H9 (cell line): ENCODE measurements around the gene CFDP1. TPM values are rescaled to one million over a fixed set of nuclear protein-coding genes. Genes with fewer than 3 reads are reported as not detected.

Experiments
- DNase-seq: peaks from one replicate; pipeline ENCODE4 v3.0.0-alpha.2; 2017
- H2AFZ ChIP-seq: one replicate; pipeline ENCODE4 v1.6.1; 2013; ENCODE audit warnings: mild to moderate bottlenecking, low read length, control low read depth, moderate library complexity
- H2AK5ac ChIP-seq: 2 replicates; pipeline ENCODE4 v1.6.1; 2013; ENCODE audit warnings: low read length, control low read depth, mixed read lengths; ENCODE audit not compliant: insufficient read length
- H2BK120ac ChIP-seq: one replicate; pipeline ENCODE4 v1.6.1; 2013; ENCODE audit warnings: low read depth, mild to moderate bottlenecking, low read length, control low read depth, inconsistent platforms; ENCODE audit not compliant: poor library complexity, severe bottlenecking
- H2BK12ac ChIP-seq: 2 replicates; pipeline ENCODE4 v1.6.1; 2013; ENCODE audit warnings: low read length, control low read depth, mixed read lengths, low read depth; ENCODE audit not compliant: insufficient read length
- H2BK15ac ChIP-seq: 2 replicates; pipeline ENCODE4 v1.6.1; 2013; ENCODE audit warnings: low read depth, low read length, control low read depth
- H2BK20ac ChIP-seq: one replicate; pipeline ENCODE4 v1.6.1; 2013; ENCODE audit warnings: low read depth, mild to moderate bottlenecking, low read length, control low read depth, inconsistent platforms; ENCODE audit not compliant: poor library complexity, severe bottlenecking
- H2BK5ac ChIP-seq: 2 replicates; pipeline ENCODE4 v1.6.1; 2013; ENCODE audit warnings: low read length, control low read depth, mixed read lengths; ENCODE audit not compliant: insufficient read length
- H3K14ac ChIP-seq: 2 replicates; pipeline ENCODE4 v1.6.1; 2013; ENCODE audit warnings: low read length, control low read depth; ENCODE audit not compliant: insufficient read depth
- H3K18ac ChIP-seq: 2 replicates; pipeline ENCODE4 v1.6.1; 2013; ENCODE audit warnings: low read depth, mild to moderate bottlenecking, mixed read lengths, low read length, control low read depth; ENCODE audit not compliant: insufficient read length
- H3K23ac ChIP-seq: 2 replicates; pipeline ENCODE4 v1.6.1; 2013; ENCODE audit warnings: low read length, control low read depth, mixed read lengths, low read depth; ENCODE audit not compliant: insufficient read length
- H3K23me2 ChIP-seq: 2 replicates; pipeline ENCODE4 v1.6.1; 2013; ENCODE audit warnings: low read depth, mild to moderate bottlenecking, mixed read lengths, low read length, control low read depth; ENCODE audit not compliant: insufficient read length, poor library complexity, severe bottlenecking
- H3K27ac ChIP-seq: 2 replicates; pipeline ENCODE4 v1.5.1; 2013; ENCODE audit warnings: low read length, control low read depth, mixed read lengths, low read depth; ENCODE audit not compliant: insufficient read length
- H3K27me3 ChIP-seq: 2 replicates; pipeline ENCODE4 v1.6.1; 2013; ENCODE audit warnings: low read length, control low read depth, inconsistent platforms; ENCODE audit not compliant: insufficient read depth
- H3K4ac ChIP-seq: 2 replicates; pipeline ENCODE4 v1.6.1; 2013; ENCODE audit warnings: low read depth, mild to moderate bottlenecking, control low read depth, inconsistent platforms, low read length, moderate library complexity
- H3K4me1 ChIP-seq: 2 replicates; pipeline ENCODE4 v1.6.1; 2013; ENCODE audit warnings: low read length, control low read depth, inconsistent platforms; ENCODE audit not compliant: insufficient read depth
- H3K4me2 ChIP-seq: 2 replicates; pipeline ENCODE4 v1.6.1; 2013; ENCODE audit warnings: low read length, control low read depth, mixed read lengths; ENCODE audit not compliant: insufficient read length, insufficient read depth
- H3K56ac ChIP-seq: 2 replicates; pipeline ENCODE4 v1.6.1; 2013; ENCODE audit warnings: low read depth, mild to moderate bottlenecking, mixed read lengths, low read length, control low read depth; ENCODE audit not compliant: insufficient read length
- H3K79me1 ChIP-seq: 2 replicates; pipeline ENCODE4 v1.6.1; 2013; ENCODE audit warnings: low read depth, mild to moderate bottlenecking, moderate library complexity, low read length, control low read depth, inconsistent platforms; ENCODE audit not compliant: insufficient read depth, poor library complexity, severe bottlenecking
- H3K79me2 ChIP-seq: 2 replicates; pipeline ENCODE4 v1.6.1; 2013; ENCODE audit warnings: low read length, control low read depth, inconsistent platforms; ENCODE audit not compliant: insufficient read depth
- H3K9ac ChIP-seq: 2 replicates; pipeline ENCODE4 v1.6.1; 2013; ENCODE audit warnings: low read length, control low read depth, mixed read lengths; ENCODE audit not compliant: insufficient read length; ENCODE audit errors: extremely low read depth
- H3K9me3 ChIP-seq: one replicate; pipeline ENCODE4 v1.6.1; 2013; ENCODE audit warnings: low read depth, low read length, inconsistent platforms; ENCODE audit not compliant: control insufficient read depth
- H3T11ph ChIP-seq: one replicate; pipeline ENCODE4 v1.6.1; 2013; ENCODE audit warnings: mild to moderate bottlenecking, low read length, control low read depth, inconsistent platforms
- H4K20me1 ChIP-seq: one replicate; pipeline ENCODE4 v1.6.1; 2013; ENCODE audit not compliant: control insufficient read depth, insufficient read length, insufficient read depth
- H4K5ac ChIP-seq: 2 replicates; pipeline ENCODE4 v1.6.1; 2013; ENCODE audit warnings: low read depth, mild to moderate bottlenecking, mixed read lengths, low read length, control low read depth; ENCODE audit not compliant: insufficient read length
- H4K8ac ChIP-seq: replicated peaks from 2 replicates; pipeline ENCODE4 v1.6.1; 2013; ENCODE audit warnings: low read length, control low read depth, mixed read lengths, low read depth; ENCODE audit not compliant: insufficient read length
- H4K91ac ChIP-seq: 2 replicates; pipeline ENCODE4 v1.6.1; 2013; ENCODE audit warnings: low read depth, mild to moderate bottlenecking, moderate library complexity, mixed read lengths, low read length, control low read depth; ENCODE audit not compliant: insufficient read length
- H3K27ac Mint-ChIP-seq, 3 experiments: 2 replicates in 2 of 3; 3 replicates in 1 of 3; pipeline ENCODE4 v1.8.0; 2020 to 2021; ENCODE audit warnings: mixed read lengths in 3 of 3, mild to moderate bottlenecking in 1 of 3, moderate library complexity in 1 of 3
- H3K27me3 Mint-ChIP-seq: 2 replicates; pipeline ENCODE4 v1.8.0; 2021; ENCODE audit warnings: low read depth, mild to moderate bottlenecking, moderate library complexity, mixed read lengths
- H3K36me3 Mint-ChIP-seq, 3 experiments: 2 replicates in 2 of 3; 3 replicates in 1 of 3; pipeline ENCODE4 v1.8.0; 2020 to 2021; ENCODE audit warnings: low read depth in 3 of 3, mixed read lengths in 3 of 3; ENCODE audit not compliant: insufficient read depth in 1 of 3
- H3K4me1 Mint-ChIP-seq, 2 experiments: 2 replicates each; pipeline ENCODE4 v1.8.0; 2020; ENCODE audit warnings: mixed read lengths in 2 of 2
- H3K4me3 Mint-ChIP-seq, 2 experiments: 2 replicates in 1 of 2; 3 replicates in 1 of 2; pipeline ENCODE4 v1.8.0; 2020 to 2021; ENCODE audit warnings: mild to moderate bottlenecking in 2 of 2, mixed read lengths in 2 of 2, moderate library complexity in 1 of 2
- H3K9me3 Mint-ChIP-seq, 2 experiments: 2 replicates in 1 of 2; 3 replicates in 1 of 2; pipeline ENCODE4 v1.8.0; 2020; ENCODE audit warnings: mild to moderate bottlenecking in 2 of 2, mixed read lengths in 2 of 2, moderate library complexity in 1 of 2
- CTCF ChIP-seq: fragments of 200-600 bp; sonication (generic); conservative IDR thresholded peaks from 3 replicates; pipeline ENCODE4 v1.8.0; 2021; ENCODE audit warnings: antibody characterized with exemption, mild to moderate bottlenecking
- WGBS: extraction: QIAGEN DNeasy Blood & Tissue Kit; methylation state at CpG from one replicate; pipeline ENCODE4 v1.1.7; 2013; ENCODE audit warnings: missing lambda C conversion rate, low lambda C conversion rate, mixed read lengths; ENCODE audit not compliant: insufficient read length; ENCODE audit errors: extremely low coverage; 5-methylcytosine and 5-hydroxymethylcytosine counted together
- total RNA-seq: library from RNA; stranded (reverse); gene quantifications from 2 replicates; pipeline ENCODE4 v1.2.1, GENCODE V29; 2021

Gene CFDP1
- total RNA-seq, 1 experiment from 2014 or later: 89.2 TPM

DNA sequence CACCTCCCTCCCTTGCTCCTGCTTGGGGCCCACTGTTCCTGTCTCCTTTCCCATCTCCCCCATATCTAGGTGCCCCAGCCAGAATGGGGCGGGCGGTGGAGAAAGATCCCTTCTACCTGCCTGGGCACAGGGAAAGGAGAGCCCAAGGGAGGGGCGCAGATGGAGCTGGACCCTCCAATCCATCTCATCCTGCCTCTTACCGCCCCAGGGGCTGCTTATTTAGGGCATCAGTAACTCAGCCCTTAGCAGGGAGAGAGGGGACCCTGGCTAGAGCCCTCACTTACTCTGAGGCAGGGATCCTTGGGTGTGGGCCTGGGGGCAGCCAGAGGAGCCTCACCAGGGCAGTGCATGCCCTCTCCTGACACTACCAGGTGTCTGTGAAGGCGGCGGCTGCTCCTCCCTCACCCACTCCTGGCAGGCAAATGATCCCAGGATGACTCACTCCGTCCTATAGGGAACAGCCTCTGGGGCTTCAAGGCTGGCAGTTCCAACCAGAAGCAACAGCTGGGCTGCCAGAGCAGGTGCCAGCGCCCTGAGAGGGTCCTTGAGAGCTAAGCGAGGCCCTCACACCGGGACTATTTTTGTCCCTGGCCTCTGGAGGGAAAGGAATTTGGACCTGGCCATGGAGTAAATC is 165.6 kb downstream of the CFDP1 start:
- H3K4ac ChIP-seq: no peak overlapping the region
- no peak for DNase-seq
- H3K9me3 ChIP-seq: no peaks in the 10 kb centered on the region
- H2BK5ac ChIP-seq: no peak overlapping the region
- no peak overlapping the region for H3K56ac ChIP-seq
- no peak overlapping the region for H3K18ac ChIP-seq
- no peak overlapping the region for H2AFZ ChIP-seq
- H3K14ac ChIP-seq: no peak overlapping the region
- no peak overlapping the region; a peak in 1 of 7 replicates for H3K27ac Mint-ChIP-seq
- no peak overlapping the region for H3K4me2 ChIP-seq
- H4K5ac ChIP-seq: no peak overlapping the region
- no peak overlapping the region for H2BK120ac ChIP-seq
- no peaks in the 10 kb centered on the region for H3K27me3 ChIP-seq
- H3K4me3 Mint-ChIP-seq: no peak overlapping the region
- H2BK15ac ChIP-seq: no peak overlapping the region
- H4K20me1 ChIP-seq: peaks cover 6% of the 10 kb centered on the region
- no CpG with 5 or more reads among the region's 10 CpGs for WGBS
- H3K36me3 Mint-ChIP-seq: peaks cover 3 to 6% (median 5%) of the 10 kb centered on the region in 3 experiments; a peak in 4 of 7 replicates
- H3K79me2 ChIP-seq: peaks cover 15% of the 10 kb centered on the region; the same call in 1 of the 2 replicates
- H3K9ac ChIP-seq: no peak overlapping the region
- H3K4me1 Mint-ChIP-seq: peaks cover 20 to 21% of the 10 kb centered on the region in 2 experiments
- H3K27ac ChIP-seq: no peak overlapping the region
- H3K23me2 ChIP-seq: peaks cover 13% of the 10 kb centered on the region
- no peak for TF ChIP-seq CTCF
- H3T11ph ChIP-seq: no peak overlapping the region
- H3K23ac ChIP-seq: no peak overlapping the region
- no peaks in the 10 kb centered on the region; the same call in 1 of the 2 replicates for H3K4me1 ChIP-seq
- H4K8ac ChIP-seq: no peak overlapping the region
- H2AK5ac ChIP-seq: no peak overlapping the region
- no peak overlapping the region for H2BK12ac ChIP-seq
- no peaks in the 10 kb centered on the region for H3K9me3 Mint-ChIP-seq
- no peak overlapping the region for H2BK20ac ChIP-seq
- no peaks in the 10 kb centered on the region; the same call in 1 of the 2 replicates for H3K27me3 Mint-ChIP-seq
- no peak overlapping the region for H4K91ac ChIP-seq
- H3K79me1 ChIP-seq: peaks cover 7% of the 10 kb centered on the region
